Measurements from ENCODE around the gene ADAM33. TPM values are rescaled to one million over a fixed set of nuclear protein-coding genes. Genes with fewer than 3 reads are reported as not detected.

Gene ADAM33
- total RNA-seq, 6 donors from 2014 or later: 2.3 to 26.2 (median 10.5) TPM

DNA sequence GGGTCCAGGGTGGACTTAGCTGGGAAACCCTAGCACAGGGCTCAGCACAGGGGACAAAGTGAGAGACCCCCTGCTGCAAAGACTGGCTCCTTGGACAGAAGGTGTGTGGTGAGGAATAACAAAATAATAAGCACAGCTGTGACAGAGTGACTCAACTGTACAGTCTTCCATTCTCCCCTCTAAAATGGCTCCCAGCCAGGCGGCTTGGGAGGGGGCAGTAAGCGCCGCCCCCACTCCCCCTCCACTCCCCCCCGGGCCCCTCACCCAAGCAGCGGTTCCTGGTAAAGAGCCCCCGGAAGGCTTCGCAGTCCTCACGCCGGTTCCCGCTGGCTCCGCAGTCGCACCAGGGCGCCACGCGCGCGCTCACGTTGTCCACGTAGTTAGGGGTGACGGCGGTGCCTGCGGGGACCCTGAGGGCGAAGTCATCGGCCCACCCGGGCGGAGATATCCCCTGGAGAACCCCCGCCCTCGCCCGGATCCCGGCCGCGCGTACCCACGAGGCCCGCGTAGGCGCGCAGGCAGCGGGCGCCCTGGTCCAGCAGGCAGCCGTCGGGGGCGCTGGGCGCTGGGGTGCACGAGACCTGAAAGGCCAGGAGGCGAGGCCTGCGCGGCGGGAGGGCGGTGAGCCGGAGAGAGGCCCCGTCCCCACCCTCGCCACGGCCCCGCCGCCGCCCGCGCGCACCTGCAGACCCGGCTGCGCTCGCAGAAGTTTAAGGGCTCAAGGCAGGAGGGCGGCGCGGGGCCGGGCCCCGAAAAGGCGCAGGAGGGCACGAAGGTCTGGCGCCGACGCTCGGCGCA is 21.3 kb downstream of the ADAM33 start:
- ATAC-seq (ENCODE audit: low FRiP score in 2 of 2) (no peak), DNase-seq (peak; percentile 12 to 81)
- Histone ChIP-seq H3K27ac (no peak overlapping the region), H3K4me3 (no peak overlapping the region), H3K9me3 (no peaks in the 10 kb centered on the region), H3K27me3 (peaks cover 0 to 26% (median 15%) of the 10 kb centered on the region in 4 donors), H3K4me1 (peaks cover 0 to 14% (median 5%) of the 10 kb centered on the region in 4 donors), H3K36me3 (no peaks in the 10 kb centered on the region)
- no peak for TF ChIP-seq POLR2A (IDR thresholded peaks at IDR 0.05)
- no peak for TF ChIP-seq CTCF (IDR thresholded peaks at IDR 0.05)
- TF ChIP-seq POLR2AphosphoS5 (IDR thresholded peaks at IDR 0.05): no peak
- no peak for TF ChIP-seq EP300 (IDR thresholded peaks at IDR 0.05)
- WGBS, 2 donors: 0 to 5% methylated on average over 1 to 4 of the region's 75 CpGs

DNA sequence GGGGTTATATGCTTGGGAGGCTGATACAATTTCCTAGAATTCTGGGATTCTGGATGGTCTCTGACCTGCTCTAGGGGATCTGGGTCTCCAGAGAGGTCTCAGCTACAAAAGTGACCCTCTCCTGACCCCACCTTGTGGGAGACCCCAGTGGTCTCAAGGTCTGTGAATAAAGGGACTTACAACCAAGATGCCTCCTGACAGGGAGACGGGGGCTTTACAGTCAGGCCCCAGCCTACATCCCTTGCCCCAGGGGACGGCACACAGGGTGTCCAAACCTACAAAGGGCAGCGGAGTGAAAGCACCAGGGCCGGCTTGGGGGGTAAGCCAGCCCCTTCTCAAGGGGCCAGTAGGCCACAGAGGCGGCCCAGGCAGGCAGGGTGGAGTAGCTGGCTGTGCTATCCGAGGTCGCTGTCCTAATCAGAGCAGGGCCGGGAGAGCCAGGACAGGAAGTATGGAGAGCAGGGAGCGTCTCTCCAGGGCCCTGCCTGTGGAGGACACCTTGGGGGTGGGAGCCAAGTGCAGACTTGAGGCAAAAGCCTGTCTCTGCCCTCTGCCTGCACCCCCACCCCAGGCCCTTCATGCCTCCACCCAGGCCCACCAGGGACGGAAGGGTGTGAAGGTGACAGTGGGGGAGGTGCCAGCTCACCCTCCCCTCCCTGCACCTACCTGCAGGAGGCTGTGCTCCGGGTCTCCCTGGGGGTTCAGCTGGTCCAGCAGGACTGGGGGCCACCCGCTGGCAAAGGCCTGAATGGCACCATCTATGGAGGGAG is 22.1 kb downstream of the ADAM33 start:
- no peak for ATAC-seq (ENCODE audit: low FRiP score in 2 of 2)

GRCh38 chr20:3658716-3659491 is 22.9 kb downstream of the ADAM33 start:
- TF ChIP-seq EP300 (IDR thresholded peaks at IDR 0.05) (no peak), CTCF (IDR thresholded peaks at IDR 0.05) (no peak), POLR2AphosphoS5 (IDR thresholded peaks at IDR 0.05) (no peak), POLR2A (IDR thresholded peaks at IDR 0.05) (no peak)
- 49 to 61% methylated on average over 7 to 8 of the region's 8 CpGs for WGBS, 2 donors
- peaks cover 0 to 26% (median 15%) of the 10 kb centered on the region in 4 donors for H3K27me3 ChIP-seq
- H3K4me3 ChIP-seq: no peak overlapping the region
- H3K4me1 ChIP-seq: peaks cover 0 to 14% (median 5%) of the 10 kb centered on the region in 4 donors
- no peaks in the 10 kb centered on the region for H3K36me3 ChIP-seq
- no peaks in the 10 kb centered on the region for H3K9me3 ChIP-seq
- DNase-seq (peak in 1 of 2 donors; percentile 6), ATAC-seq (ENCODE audit: low FRiP score in 2 of 2) (no peak)
- no peak overlapping the region for H3K27ac ChIP-seq

More for the DNA sequence above, 22.1 kb downstream of the ADAM33 start:
- no peaks in the 10 kb centered on the region for H3K9me3 ChIP-seq
- peak in 1 of 2 donors; percentile 10 for DNase-seq
- no peak overlapping the region for H3K4me3 ChIP-seq
- 63 to 64% methylated on average over 10 to 12 of the region's 12 CpGs for WGBS, 2 donors
- TF ChIP-seq POLR2AphosphoS5 (IDR thresholded peaks at IDR 0.05): no peak
- TF ChIP-seq CTCF (IDR thresholded peaks at IDR 0.05): no peak
- TF ChIP-seq POLR2A (IDR thresholded peaks at IDR 0.05): no peak
- TF ChIP-seq EP300 (IDR thresholded peaks at IDR 0.05): no peak
- H3K4me1 ChIP-seq: peaks cover 0 to 14% (median 5%) of the 10 kb centered on the region in 4 donors
- H3K36me3 ChIP-seq: no peaks in the 10 kb centered on the region
- no peak overlapping the region for H3K27ac ChIP-seq
- peaks cover 0 to 26% (median 15%) of the 10 kb centered on the region in 4 donors for H3K27me3 ChIP-seq

DNA sequence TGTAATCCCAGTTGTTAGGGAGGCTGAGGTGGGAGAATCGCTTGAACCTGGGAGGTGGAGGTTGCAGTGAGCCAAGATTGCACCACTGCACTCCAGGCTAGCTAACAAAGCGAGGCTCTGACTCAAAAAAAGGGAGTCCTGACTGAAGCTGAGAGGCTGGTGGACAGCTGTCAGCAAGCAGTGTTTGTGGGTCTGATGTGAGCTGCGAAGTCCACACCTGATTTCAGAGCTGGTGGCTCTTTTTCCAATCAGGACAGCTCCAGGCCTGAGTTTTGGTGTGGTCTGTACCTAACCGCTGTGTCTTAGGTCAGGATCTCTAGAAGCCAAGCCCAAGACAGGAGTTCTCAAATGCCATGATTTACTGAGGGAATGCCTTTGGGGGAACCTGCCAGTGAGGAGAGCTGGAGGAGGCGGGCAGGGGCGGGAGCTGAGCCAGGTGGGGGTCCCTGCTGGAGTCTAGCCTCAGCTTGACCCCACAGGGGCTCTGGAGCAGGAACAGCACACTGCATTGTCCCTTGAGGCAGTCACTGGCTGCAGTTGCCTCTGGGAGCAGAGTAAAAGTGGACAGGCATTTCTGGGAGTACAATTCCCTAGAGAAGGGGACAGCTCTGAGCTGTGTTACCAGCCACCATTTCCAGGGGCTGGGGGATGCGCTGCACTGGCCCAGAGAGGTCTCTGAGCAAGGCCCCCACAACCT is 23.6 kb downstream of the ADAM33 start:
- no peak for TF ChIP-seq EP300 (IDR thresholded peaks at IDR 0.05)
- TF ChIP-seq POLR2AphosphoS5 (IDR thresholded peaks at IDR 0.05): no peak
- no peak for TF ChIP-seq CTCF (IDR thresholded peaks at IDR 0.05)
- no peak for TF ChIP-seq POLR2A (IDR thresholded peaks at IDR 0.05)
- H3K4me1 ChIP-seq: peaks cover 0 to 14% (median 5%) of the 10 kb centered on the region in 4 donors
- DNase-seq: no peak
- no peak overlapping the region for H3K4me3 ChIP-seq
- no peaks in the 10 kb centered on the region for H3K9me3 ChIP-seq
- no peak for ATAC-seq (ENCODE audit: low FRiP score in 2 of 2)
- no peaks in the 10 kb centered on the region for H3K36me3 ChIP-seq
- H3K27me3 ChIP-seq: peaks cover 0 to 26% (median 15%) of the 10 kb centered on the region in 4 donors
- H3K27ac ChIP-seq: no peak overlapping the region
- 77 to 95% methylated on average over 6 to 7 of the region's 7 CpGs for WGBS, 2 donors

All from upper lobe of left lung (tissue), 6 donors.